Left ventricle myocardium superior (tissue), 1 donor: ENCODE data around the gene BCL2L14. TPM values are rescaled to one million over a fixed set of nuclear protein-coding genes. Genes with fewer than 3 reads are reported as not detected.

Experiments
- ATAC-seq: fragments of 200-7000 bp; cut with Tn5 transposase; one replicate; pipeline ENCODE4 v1.9.1; 2020; ENCODE audit warnings: mild to moderate bottlenecking, moderate library complexity
- DNase-seq: peaks from one replicate; pipeline ENCODE4 v3.0.0-alpha.2; 2020
- intact Hi-C: fragments of 100-400 bp; cut with micrococcal nuclease; formaldehyde crosslinking; loops from one replicate; pipeline ENCODE4 v1.11.0; 2022
- long read RNA-seq: library from polyadenylated mRNA; unstranded; transcript quantifications from one replicate; pipeline ENCODE4 v2.0.0, GENCODE V29; 2021
- total RNA-seq: library from RNA; stranded (reverse); fragmentation: NEBNext Ultra II Directional; extraction: Animal tissue kit (Norgen Biotek cat#: 25700); gene quantifications from one replicate; pipeline ENCODE4 v1.2.1, GENCODE V29; 2021
- donor health status: DM: no; HTN: yes; CAD: no; lungs with severe emphysema.

The BCL2L14 gene, protein sequence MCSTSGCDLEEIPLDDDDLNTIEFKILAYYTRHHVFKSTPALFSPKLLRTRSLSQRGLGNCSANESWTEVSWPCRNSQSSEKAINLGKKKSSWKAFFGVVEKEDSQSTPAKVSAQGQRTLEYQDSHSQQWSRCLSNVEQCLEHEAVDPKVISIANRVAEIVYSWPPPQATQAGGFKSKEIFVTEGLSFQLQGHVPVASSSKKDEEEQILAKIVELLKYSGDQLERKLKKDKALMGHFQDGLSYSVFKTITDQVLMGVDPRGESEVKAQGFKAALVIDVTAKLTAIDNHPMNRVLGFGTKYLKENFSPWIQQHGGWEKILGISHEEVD
- total RNA-seq, result not detected
- long read RNA-seq, result 0 reads

DNA sequence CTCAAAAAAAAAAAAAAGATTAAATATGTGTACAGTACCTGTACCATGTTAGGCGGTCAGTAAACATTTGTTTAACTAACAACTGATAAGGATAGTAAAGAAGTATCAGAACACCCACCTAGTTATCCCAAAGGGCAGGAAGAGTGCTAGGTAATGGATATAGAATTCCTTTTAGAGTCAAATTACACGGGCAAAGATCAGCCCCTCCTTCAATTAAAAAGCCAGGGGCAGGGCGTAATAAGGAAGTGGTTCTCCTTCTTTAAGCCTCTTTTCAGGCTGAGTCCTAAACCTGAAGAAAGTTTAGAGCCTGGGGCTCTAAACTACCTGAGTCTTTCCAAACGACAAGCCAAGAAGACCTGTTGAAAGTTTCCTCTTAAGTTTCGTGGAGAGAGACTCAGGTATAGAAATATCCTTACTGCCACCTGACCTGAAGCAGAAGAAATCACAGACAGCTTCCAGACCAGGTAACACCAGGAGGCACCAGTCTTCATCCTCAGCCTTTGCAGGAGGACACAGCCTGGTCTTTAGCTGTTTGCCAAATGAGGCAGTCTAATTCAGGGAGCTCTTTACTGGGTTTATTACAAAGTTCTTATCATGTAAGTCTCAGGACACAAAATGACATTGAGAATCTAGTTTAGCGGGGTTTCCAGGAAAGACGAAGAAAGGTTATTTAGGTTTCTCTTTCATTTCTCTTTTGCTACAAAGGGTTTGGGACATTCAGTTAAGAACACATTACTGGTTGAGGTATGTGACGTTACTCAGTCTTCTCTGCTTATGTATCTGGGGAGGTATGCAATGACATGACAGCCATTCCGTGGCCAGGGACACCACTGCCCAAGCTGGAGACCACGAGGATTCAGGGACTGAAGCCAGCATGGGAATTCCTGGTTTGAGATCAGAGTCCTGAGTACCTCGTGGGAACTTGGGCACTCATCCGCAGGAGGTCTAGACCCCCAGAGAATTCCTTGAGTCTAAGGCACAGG lies at the start of gene BCL2L14:
Gene BCL2L14 (plus strand): TSS at position 266 of the 983 bp plus-strand sequence. CDS start 8,367 bp downstream, outside the sequence.
- intact Hi-C loops, result no loop called here
- no peak for ATAC-seq
- no peak for DNase-seq

DNA sequence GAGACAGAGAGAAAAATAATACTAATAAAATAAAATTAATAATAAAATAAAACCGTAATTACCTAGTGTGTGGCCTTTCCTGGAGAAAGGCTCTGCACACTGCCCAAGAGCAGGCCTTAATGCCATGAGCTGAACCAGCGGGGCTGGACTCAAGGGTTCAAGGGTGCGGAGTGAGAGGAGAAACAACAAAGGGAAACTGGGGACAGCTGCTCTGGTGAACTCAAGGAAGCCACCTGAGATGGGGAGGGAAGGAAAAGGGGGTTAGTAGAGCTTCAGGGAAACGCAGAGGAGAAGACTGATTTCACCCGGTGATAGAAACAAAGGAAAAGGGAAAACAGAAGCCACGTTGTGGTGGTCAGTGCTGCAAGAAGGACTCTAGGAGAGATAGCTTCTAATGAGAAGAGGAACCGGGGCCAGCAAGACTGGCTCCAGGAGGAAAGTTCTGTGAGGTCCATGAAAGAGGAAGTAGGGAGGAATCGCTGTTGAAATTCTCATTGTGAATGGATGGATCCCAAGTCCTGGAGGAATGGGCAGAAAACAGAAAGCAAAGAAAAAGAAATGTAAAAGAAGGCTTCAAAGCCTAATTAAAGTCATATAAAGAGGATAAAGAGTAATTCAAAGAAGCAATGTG lies 48.3 kb upstream of the BCL2L14 start:
- DNase-seq, result no peak
- intact Hi-C loops, result no loop called here
- ATAC-seq, result no peak

DNA sequence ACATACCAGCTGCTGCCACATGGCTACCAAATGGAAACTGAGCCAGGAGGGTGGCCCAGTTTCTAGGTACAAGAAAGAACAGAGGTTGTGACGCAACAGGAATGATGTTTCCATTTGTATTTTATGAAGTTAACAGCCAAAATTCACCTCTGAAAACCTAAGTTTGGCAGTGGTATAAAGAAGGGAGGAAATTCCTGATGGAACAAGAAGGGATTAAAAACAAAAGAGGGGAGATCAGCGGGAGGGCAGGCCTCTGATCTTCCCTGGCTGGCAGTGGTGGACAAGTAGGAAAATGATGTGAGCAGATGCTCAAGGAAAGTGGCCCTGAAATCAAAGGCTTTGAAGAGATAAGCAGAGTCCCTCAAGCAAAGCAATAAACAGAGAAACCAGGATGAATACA lies 47.3 kb upstream of the BCL2L14 start:
- no peak for ATAC-seq
- intact Hi-C loops, result no loop called here
- no peak for DNase-seq

DNA sequence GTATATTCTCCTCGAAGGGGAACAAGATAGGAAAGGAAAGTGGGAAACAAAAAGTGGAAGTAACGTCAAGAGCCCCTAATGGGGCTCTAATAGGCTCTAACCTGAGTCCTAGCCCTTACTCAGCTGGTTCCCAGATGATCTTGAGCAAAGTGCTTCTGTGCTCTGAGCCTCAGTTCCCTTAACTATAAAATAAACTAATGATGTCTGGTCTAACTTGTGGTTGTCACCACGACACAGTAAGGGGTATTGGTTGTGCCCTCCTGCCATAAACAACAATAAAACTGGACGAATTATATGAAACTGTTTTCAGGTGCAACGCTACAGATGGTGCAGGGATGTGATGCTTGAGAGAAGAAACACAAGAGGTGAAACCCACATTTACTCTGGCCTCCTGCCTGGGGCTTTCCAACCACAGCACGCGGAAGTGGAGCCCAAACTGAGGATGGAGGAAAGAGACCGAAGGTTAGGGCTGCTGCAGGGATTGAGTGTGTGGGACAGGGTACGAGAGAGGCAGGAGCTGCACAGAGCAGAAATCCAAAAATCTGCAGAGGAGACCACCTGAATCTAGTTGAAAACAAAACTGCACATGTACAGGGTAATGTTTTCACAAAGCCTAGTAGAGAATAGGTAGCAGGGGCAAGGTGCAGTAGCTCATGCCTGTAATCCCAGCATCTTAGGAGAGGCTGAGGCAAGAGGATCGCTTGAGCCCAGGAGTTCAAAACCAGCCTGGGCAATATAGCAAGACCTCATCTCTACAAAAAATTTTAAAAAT lies 45.6 kb upstream of the BCL2L14 start:
- no peak for ATAC-seq
- intact Hi-C loops, result no loop called here

DNA sequence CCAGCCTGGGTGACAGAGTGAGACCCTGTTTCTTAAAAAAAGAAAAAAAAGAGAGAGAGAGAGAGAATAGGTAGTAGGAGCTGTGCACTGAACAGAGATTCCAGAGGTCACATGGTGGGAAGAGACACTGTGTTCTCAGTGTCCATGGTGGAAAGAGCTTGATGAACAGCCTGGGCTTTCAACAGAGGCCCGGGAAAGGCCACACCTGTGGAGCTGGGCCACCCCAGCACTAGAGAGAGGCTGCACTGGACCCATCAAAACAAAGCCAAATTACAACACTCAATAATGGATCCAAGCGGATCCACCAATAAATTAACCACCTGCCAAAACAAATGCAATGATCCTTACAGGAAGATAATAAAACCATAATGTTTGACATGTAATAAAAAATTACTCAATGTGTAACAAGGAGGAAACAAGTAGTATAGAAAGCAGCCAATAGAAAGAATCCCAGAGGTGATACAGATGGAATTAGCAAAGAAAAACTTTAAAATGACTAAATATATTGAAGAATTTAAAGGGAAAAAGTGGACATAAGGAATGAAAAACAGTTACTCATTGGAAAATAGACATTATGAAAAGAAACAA lies 44.8 kb upstream of the BCL2L14 start:
- no peak for ATAC-seq
- intact Hi-C loops, result no loop called here
- DNase-seq, result no peak

More for the DNA sequence above, 45.6 kb upstream of the BCL2L14 start:
- no peak for DNase-seq

DNA sequence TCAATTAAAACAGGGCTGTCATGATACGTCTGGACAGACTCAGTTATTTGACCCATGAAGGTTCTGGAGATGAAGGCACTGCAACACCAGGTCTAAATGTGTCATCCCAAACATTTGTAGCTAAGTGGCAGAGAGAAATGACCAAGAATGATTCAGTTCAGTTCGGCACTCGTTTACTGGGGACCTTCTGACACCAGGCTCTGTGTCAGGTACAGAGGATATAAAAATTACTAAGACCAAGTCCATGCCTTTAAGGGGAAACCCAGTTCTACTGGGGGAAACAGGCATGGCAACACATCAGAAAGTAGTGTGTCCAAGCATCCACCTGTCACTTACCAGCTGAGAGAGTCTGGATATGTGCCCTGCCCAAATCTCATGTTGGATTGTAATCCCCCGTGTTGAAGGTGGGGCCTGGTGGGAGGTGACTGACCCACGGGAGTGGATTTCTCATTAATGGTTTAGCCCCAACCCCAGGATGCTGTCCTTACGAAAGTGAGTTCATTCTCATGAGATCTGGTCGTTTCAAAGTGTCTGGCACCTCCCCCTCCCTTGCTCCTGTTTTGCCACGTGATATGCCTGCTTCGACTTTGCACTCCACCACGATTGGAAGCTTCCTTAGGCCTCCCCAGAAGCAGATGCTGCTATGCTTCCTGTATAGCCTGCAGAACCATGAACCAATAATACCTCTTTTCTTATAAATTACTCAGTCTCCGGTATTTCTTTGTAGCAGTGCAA lies 41.9 kb upstream of the BCL2L14 start:
- intact Hi-C loops, result no loop called here
- ATAC-seq (no peak), DNase-seq (no peak)

DNA sequence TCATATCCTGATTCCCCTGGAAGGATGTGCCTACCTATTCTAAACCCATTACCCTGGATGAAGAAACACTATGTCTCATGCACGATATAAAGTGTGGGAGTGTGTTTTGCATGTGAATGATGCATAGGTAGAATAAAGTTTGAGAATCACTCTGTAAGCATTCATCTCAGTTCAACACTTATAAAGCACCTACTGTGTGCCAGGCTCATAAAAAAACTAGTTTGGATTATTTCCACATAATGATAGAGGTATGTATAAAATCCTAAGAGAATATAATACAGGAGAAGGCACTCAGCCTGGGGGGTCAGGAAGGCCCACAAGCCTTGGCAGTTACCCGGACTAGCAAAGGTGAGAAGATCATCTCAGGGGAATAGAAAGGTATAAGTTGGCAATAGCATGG lies 41.1 kb upstream of the BCL2L14 start:
- intact Hi-C loops, result loop anchor here (5.0 kb wide), 1 partner anchor 407 kb away; no protein-coding TSS in a partner anchor
- ATAC-seq, result no peak
- no peak for DNase-seq

DNA sequence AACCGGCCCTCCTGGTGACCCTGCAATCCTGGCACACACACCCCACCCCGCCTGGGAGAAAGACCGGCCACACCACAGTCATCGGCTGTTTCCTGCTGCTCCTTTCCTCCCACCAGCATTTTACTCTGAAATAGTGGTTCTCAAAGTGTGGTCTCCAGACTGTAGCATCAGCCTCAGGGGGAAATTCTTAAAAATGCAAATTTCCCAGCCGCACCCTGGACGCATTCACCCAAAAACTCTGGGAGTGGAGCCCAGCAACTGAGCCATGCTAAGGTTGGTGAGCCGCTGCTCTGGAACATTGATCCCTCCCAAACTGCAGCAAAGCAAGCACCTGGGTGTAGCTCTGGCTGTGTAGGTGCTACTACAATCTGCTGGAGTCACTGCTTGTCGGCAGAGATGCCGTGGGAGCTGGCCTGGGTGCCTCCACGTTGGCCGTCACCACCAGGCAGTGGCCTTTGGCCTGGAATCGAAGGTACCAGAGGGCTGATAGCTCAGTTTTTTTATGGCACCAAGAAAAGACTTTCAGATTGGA lies 38.4 kb upstream of the BCL2L14 start:
- ATAC-seq, result peak; percentile 11
- no peak for DNase-seq
- intact Hi-C loops, result loop anchor here (2.0 to 5.0 kb wide), 2 partner anchors 410 to 452 kb away; no protein-coding TSS in a partner anchor

DNA sequence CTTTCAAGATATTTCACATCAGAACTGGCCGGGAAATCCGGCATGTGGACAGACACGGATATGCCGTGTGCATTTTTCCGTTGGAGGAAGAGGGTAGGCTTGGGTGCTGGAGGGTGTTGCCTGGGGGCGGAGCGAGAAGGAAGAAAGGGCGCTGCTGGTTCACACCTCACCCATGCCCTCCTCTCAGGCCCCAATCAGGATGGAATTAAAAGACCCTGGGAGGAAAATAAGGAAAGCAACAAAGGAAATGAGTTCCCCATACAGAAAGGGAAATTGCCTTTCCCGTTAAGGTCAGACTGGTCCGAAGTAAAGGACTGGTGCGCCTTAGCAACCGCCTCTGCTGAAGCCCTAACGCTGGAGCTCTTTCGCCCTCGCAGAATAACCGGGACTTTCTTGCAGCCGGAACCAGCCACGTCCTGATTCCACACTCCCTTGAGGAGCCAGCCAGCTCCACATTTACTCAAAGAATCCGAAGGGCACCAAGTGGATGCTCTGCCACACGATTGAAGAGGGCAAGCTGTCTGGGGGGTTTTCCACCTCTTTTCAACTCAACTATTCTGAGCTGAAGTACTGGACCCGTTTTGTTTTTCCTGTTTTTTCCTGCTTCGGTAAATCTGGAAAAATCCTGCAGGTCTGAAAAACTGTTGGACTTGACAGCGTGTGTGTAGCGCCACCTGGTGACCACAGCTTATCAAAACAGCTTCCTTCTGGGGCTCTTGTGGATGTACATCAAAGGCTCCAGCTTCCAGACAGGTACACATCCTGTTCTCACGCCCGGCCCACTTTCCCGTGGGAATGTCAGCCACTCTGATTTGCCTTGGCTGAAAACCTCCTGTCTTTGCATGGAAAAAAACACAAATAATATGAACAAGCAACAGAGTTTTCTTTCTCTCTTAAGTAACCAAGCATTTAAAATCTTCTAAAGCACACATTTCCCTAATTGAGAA lies 37.6 kb upstream of the BCL2L14 start:
- intact Hi-C loops, result loop anchor here (2.0 to 5.0 kb wide), 2 partner anchors 411 to 452 kb away; no protein-coding TSS in a partner anchor
- DNase-seq (peak; percentile 75), ATAC-seq (peak; percentile 89)

DNA sequence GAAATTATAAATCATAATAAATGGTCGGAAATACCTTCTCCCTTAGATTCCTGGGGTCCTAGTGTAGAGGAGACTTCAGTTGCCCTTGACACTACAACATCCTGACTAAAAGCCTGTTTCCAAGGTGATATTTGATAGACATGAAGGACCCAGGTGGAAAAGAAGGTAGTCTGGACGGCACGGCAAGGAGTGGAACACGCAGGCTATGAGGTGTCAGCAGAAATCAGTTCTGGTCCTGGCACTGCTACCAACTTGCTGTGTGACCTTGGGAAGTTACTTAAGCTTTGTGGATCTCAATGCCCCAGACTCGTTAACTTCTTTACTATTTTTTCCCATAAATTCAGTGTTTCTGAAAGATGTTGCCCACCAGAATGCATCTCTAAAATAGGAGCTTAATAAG lies 36.9 kb upstream of the BCL2L14 start:
- no peak for ATAC-seq
- DNase-seq, result no peak
- intact Hi-C loops, result loop anchor here (2.0 to 5.0 kb wide), 2 partner anchors 412 to 453 kb away; no protein-coding TSS in a partner anchor

DNA sequence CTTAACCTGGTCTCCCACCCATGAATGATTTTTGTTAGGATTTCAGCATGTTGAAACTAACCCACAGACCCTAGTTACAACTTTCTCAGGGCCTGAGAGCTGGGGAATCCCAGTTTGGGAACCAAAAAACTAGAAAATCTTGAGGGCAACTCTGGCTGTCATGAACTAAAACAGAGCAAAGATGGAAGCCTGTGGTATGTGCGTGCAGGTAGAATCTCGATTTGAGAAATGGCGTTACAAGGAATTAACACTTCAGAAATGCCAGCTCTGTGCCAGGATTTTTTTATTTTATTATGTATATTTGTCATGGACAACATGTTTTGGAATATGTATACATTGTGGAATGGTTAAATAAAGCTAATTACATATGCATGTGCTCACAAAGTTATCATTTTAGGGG lies 36.4 kb upstream of the BCL2L14 start:
- no peak for DNase-seq
- ATAC-seq, result no peak
- intact Hi-C loops, result loop anchor here (5.0 kb wide), 1 partner anchor 412 kb away; no protein-coding TSS in a partner anchor

DNA sequence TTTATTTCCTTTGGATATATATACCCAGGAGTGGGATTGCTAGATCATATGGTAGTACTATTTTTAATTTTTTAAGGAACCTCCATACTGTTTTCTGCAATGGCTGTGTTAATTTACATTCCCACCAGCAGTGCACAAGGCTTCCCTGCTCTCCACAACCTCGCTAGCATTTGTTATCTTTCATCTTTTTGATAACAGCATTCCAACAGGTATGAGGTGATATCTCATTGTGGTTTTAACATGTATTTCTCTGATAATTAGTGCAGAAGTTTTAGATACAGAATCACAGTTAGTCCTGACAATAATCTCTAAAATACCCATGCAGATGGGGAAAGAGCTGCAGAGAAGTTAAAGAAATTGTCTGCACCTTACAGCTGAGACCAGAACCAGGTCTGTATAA lies 35.5 kb upstream of the BCL2L14 start:
- intact Hi-C loops, result no loop called here
- DNase-seq, result no peak
- no peak for ATAC-seq

DNA sequence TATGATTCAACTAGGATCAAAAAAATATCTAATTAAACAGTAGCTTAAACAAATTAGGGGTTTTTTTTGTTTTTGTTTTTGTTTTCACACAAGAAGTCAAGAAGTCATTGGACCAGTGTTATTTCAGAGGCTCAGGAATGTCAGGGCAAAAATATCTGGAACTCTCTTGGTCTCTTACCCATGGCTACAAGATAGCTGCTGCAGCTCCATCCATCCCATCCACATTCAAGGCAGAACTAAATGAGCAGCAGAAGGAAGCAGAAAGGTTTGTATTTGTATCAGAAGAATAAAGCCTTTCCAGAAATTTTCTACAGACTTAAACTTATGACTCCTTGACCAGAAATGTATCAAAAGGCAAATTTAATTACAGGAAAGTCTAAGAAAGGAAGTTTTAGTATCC lies 33.8 kb upstream of the BCL2L14 start:
- no peak for ATAC-seq
- intact Hi-C loops, result no loop called here

DNA sequence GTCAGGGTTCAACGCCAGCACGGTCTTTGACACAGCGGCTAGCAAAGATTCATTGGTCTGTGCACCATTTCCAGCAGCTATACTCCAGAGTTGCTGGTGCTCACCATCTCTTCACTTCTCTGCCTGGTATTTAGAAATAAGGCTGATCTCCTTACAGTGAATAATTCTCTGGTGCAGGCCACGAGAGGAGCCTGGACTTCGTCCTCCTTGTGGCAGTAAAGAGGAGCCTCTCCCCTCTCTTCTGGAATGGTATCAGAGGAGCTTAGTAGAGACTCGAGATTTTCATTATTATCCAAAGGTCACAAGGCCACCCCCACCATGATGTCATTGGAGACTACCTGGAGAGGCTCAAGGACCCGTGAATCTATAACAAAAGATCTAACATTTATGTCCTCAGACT lies 30.8 kb upstream of the BCL2L14 start:
- DNase-seq, result no peak
- no peak for ATAC-seq
- intact Hi-C loops, result no loop called here

More for the DNA sequence above, 33.8 kb upstream of the BCL2L14 start:
- DNase-seq, result no peak

DNA sequence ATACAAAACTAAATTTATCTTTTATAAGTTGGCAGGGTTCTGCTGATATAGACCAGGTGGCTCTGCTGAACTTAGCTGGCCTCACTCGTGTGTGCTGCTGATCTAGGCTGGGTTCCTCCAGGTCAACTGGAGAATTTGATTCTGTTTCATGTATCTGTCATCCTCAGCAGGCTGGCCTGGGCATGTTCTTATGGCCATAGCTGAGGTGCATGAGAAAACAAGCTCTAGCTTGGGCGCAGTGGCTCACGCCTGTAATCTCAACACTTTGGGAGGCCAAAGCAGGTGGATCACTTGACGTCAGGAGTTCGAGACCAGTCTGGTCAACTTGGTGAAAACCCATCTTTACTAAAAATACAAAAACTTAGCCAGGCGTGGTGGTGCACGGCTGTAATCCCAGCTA lies 24.3 kb upstream of the BCL2L14 start:
- intact Hi-C loops, result no loop called here
- no peak for ATAC-seq
- DNase-seq, result no peak

DNA sequence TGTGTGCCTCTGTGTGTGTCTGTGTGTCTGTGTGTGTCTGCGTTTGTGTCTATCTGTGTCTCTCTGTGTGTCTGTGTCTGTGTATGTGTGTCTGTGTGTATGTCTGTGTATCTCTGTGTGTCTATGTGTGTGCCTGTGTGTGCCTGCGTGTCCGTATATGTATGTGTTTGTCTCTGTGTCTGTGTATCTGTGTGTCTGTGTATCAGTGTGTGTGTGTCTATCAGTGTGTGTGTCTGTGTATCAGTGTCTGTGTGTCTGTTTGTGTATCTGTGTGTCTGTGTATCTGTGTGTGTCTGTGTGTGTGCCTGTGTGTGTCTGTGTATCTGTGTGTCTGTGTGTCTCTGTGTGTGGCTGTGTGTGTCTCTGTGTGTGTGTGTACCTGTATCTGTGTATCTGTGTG lies 23.1 kb upstream of the BCL2L14 start:
- DNase-seq, result no peak
- intact Hi-C loops, result no loop called here
- no peak for ATAC-seq
